Vagina (tissue), 2 donors: ENCODE data around the gene SLF1. TPM values are rescaled to one million over a fixed set of nuclear protein-coding genes. Genes with fewer than 3 reads are reported as not detected.

Experiments
- DNase-seq, 2 donors: peaks; one replicate each; pipeline ENCODE4 v3.0.0-alpha.2; 2017; ENCODE audit errors: extremely low spot score in 2 of 2
- H3K27ac ChIP-seq: fragments of 200-600 bp; sonication (generic); one replicate; pipeline ENCODE4 v1.5.1; 2019
- H3K27me3 ChIP-seq: fragments of 200-600 bp; sonication (generic); one replicate; pipeline ENCODE4 v1.5.1; 2019
- H3K36me3 ChIP-seq, 2 donors: fragments of 200-600 bp; sonication (generic); one replicate each; pipeline ENCODE4 v1.5.1; 2017 to 2019
- H3K4me1 ChIP-seq: fragments of 200-600 bp; sonication (generic); one replicate; pipeline ENCODE4 v1.5.1; 2019
- H3K4me3 ChIP-seq, 2 donors: fragments of 200-600 bp; sonication (generic); 1 replicate in 1 of 2; 2 replicates in 1 of 2; pipeline ENCODE4 v1.5.1; 2016 to 2019
- H3K9me3 ChIP-seq: fragments of 200-600 bp; sonication (generic); one replicate; pipeline ENCODE4 v1.5.1; 2019
- POLR2A ChIP-seq, 2 donors: fragments of 450-650 bp; IDR thresholded peaks; one replicate each; pipeline ENCODE4 v1.6.1; 2017; ENCODE audit warnings: antibody characterized with exemption in 2 of 2, mild to moderate bottlenecking in 2 of 2, moderate library complexity in 2 of 2
- POLR2AphosphoS5 ChIP-seq, 2 donors: sonication (generic); formaldehyde crosslinking; IDR thresholded peaks; one replicate each; pipeline ENCODE4 v1.9.0; 2017; ENCODE audit warnings: antibody characterized with exemption in 2 of 2, mild to moderate bottlenecking in 2 of 2, low read depth in 1 of 2; ENCODE audit not compliant: insufficient read depth in 1 of 2
- intact Hi-C: fragments of 100-400 bp; cut with DNase I; formaldehyde crosslinking; loops from one replicate; pipeline ENCODE4 v1.15.1; 2023
- total RNA-seq: library from RNA; depleted of rRNA; stranded (reverse); fragments of >200 nt; gene quantifications from one replicate; pipeline ENCODE4 v1.2.3, GENCODE V29; 2016
- TF ChIP-seq, protein P1 (sequence below), 3 experiments: fragments of 450-650 bp in 2 of 3; fragments of 200-600 bp in 1 of 3; sonication (generic) in 1 of 3; IDR thresholded peaks; one replicate each; pipeline ENCODE4 v1.5.1; 2017 to 2019; ENCODE audit warnings: antibody characterized with exemption in 3 of 3, mild to moderate bottlenecking in 2 of 3, moderate library complexity in 2 of 3

Gene SLF1
- total RNA-seq, 1 donor from 2014 or later = 19.9 TPM

DNA sequence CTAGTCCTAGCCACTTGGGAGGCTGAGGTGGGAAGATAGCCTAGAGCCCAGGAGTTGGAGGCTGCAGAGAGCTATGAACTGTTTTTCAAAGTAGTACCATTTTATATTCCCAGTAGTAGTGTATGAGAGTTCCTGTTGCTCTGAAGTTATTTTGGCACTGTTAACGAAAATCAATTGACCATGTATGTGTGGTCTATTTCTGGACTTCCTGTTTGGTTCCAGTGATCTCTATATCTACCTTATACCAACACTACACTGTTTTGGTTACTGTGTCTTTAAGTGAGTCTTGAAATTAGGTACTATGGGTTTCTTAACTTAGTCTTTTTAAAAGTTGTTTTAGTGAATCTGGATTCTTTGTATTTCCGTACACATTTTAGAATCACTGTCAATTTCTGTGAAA, 13.6 kb downstream of the SLF1 start:
- H3K27me3 ChIP-seq = no peaks in the 10 kb centered on the region
- no peak overlapping the region for H3K27ac ChIP-seq
- peaks cover 0 to 11% of the 10 kb centered on the region in 2 donors for H3K36me3 ChIP-seq
- H3K4me3 ChIP-seq = no peak overlapping the region
- H3K9me3 ChIP-seq = no peaks in the 10 kb centered on the region
- H3K4me1 ChIP-seq = no peaks in the 10 kb centered on the region
- intact Hi-C loops = no loop called here
- TF ChIP-seq POLR2A (IDR thresholded peaks at IDR 0.05) (no peak), POLR2AphosphoS5 (IDR thresholded peaks at IDR 0.05; ENCODE audit: insufficient read depth in 1 of 2, low read depth in 1 of 2) (no peak)
- TF ChIP-seq, protein P1, sequence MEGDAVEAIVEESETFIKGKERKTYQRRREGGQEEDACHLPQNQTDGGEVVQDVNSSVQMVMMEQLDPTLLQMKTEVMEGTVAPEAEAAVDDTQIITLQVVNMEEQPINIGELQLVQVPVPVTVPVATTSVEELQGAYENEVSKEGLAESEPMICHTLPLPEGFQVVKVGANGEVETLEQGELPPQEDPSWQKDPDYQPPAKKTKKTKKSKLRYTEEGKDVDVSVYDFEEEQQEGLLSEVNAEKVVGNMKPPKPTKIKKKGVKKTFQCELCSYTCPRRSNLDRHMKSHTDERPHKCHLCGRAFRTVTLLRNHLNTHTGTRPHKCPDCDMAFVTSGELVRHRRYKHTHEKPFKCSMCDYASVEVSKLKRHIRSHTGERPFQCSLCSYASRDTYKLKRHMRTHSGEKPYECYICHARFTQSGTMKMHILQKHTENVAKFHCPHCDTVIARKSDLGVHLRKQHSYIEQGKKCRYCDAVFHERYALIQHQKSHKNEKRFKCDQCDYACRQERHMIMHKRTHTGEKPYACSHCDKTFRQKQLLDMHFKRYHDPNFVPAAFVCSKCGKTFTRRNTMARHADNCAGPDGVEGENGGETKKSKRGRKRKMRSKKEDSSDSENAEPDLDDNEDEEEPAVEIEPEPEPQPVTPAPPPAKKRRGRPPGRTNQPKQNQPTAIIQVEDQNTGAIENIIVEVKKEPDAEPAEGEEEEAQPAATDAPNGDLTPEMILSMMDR (IDR thresholded peaks at IDR 0.05) = no peak
- no peak for DNase-seq

DNA sequence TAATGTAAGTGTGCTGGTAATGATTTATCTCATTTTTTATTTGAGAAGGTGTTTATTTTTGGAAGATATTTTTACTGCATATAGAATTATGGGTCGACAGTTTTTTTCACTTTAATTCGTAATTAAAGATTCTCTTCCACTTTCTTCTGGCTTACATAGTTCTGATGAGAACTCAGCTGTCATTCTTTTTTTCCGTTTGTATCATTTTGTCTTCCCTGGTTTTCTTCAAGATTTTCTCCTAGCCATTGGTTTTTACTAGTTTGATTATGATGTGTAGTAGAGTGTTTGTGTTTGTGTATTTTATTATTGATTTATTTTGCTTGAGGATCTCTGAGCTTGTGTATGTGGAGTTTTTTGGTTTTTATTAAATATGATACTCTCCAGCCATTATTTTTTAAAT, 21.7 kb downstream of the SLF1 start:
- no peak for DNase-seq
- H3K27ac ChIP-seq = no peak overlapping the region
- no peaks in the 10 kb centered on the region for H3K4me1 ChIP-seq
- H3K9me3 ChIP-seq = peaks cover 7% of the 10 kb centered on the region
- H3K36me3 ChIP-seq = peaks cover 0 to 20% of the 10 kb centered on the region in 2 donors
- TF ChIP-seq, protein P1 (IDR thresholded peaks at IDR 0.05) = no peak
- no peak for TF ChIP-seq POLR2A (IDR thresholded peaks at IDR 0.05)
- TF ChIP-seq POLR2AphosphoS5 (IDR thresholded peaks at IDR 0.05; ENCODE audit: insufficient read depth in 1 of 2, low read depth in 1 of 2) = no peak
- intact Hi-C loops = no loop called here
- H3K4me3 ChIP-seq = no peak overlapping the region
- H3K27me3 ChIP-seq = no peaks in the 10 kb centered on the region

DNA sequence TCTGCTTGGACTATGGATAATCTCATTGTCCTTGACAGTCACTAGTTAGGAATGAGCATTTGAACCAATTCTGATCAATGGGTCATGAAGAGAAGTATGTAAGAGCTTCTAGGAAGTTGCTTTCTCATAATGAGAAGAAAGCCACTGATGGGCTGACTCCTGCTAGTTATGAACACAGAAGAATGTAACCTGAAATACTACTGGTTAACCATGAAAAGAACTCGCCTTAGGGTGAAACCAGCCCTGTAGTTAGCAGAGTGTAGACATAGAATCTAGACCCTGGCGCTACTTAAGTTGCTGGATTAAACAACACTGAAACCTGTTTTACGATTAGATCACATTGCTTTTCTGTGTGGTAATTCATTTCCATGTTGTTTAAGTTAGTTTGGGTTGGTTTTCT, 26.6 kb downstream of the SLF1 start:
- DNase-seq = no peak
- Histone ChIP-seq H3K36me3 (peaks cover 0 to 9% of the 10 kb centered on the region in 2 donors), H3K27me3 (no peaks in the 10 kb centered on the region), H3K27ac (no peak overlapping the region), H3K4me3 (no peak overlapping the region), H3K9me3 (no peaks in the 10 kb centered on the region), H3K4me1 (no peaks in the 10 kb centered on the region)
- TF ChIP-seq, protein P1 (IDR thresholded peaks at IDR 0.05) = no peak
- TF ChIP-seq POLR2AphosphoS5 (IDR thresholded peaks at IDR 0.05; ENCODE audit: insufficient read depth in 1 of 2, low read depth in 1 of 2) = no peak
- no peak for TF ChIP-seq POLR2A (IDR thresholded peaks at IDR 0.05)
- intact Hi-C loops = no loop called here

DNA sequence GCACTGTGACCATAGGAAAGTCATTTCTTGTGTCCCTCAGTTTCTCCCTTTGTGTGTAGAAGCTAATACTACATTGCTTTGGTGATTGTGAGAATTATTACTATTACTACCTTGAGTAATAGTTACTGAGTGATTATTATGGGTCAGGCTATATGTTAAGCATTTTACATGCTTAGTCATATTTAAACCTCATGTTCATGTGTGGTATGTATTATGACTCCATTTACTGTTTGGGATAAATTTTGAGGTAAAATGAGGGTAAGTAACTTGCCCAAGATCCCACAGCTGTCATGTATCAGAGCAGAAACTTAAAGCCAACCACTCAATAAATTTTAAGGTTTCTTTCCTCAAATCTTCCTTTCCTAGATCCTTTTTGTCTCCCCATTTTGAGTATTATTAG, 28.3 kb downstream of the SLF1 start:
- intact Hi-C loops = no loop called here
- H3K4me3 ChIP-seq = no peak overlapping the region
- TF ChIP-seq POLR2A (IDR thresholded peaks at IDR 0.05) = no peak
- no peak for TF ChIP-seq POLR2AphosphoS5 (IDR thresholded peaks at IDR 0.05; ENCODE audit: insufficient read depth in 1 of 2, low read depth in 1 of 2)
- TF ChIP-seq, protein P1 (IDR thresholded peaks at IDR 0.05) = no peak
- H3K36me3 ChIP-seq = peaks cover 0 to 2% of the 10 kb centered on the region in 2 donors
- no peak overlapping the region for H3K27ac ChIP-seq
- H3K4me1 ChIP-seq = no peaks in the 10 kb centered on the region
- H3K9me3 ChIP-seq = no peaks in the 10 kb centered on the region
- DNase-seq = no peak
- H3K27me3 ChIP-seq = no peaks in the 10 kb centered on the region

DNA sequence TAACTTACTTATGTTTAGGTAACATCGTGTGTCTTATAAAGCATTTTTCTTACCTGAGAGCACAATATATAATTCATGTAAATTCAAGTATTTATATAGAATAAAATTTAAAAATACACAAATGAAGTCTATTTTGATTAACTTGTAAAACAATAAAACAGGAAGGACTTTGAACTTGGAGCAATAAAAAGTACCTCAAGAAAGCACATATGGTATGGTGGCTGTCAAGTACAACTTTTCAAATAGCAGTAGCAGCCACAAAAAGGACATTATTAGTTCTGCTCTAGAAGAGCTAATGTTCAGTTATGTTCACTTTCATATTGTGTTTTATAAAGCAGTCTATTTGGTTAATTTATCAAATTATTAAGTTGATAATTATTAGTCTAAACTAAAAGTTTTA, 31.4 kb downstream of the SLF1 start:
- Histone ChIP-seq H3K27me3 (no peaks in the 10 kb centered on the region), H3K4me1 (no peaks in the 10 kb centered on the region), H3K9me3 (no peaks in the 10 kb centered on the region), H3K27ac (no peak overlapping the region), H3K36me3 (peaks cover 0 to 10% of the 10 kb centered on the region in 2 donors), H3K4me3 (no peak overlapping the region)
- TF ChIP-seq, protein P1 (IDR thresholded peaks at IDR 0.05) = no peak
- TF ChIP-seq POLR2AphosphoS5 (IDR thresholded peaks at IDR 0.05; ENCODE audit: insufficient read depth in 1 of 2, low read depth in 1 of 2) = no peak
- DNase-seq = no peak
- intact Hi-C loops = no loop called here
